Anterior cingulate cortex (tissue), 58 donors: ENCODE results near the gene CPSF6.
"Not testable (repeated sequence)": the region's sequence is repeated elsewhere in the genome, so short reads cannot be mapped to it uniquely, and the experiment has no call there.

Experiments used
- DNase-seq, 58 donors: peaks; one replicate each; lab custom pipeline; 2025; lab: John Stamatoyannopoulos, UW

CPSF6 gene

GRCh38 chr12:69254862-69255261, 15.5 kb downstream of the CPSF6 start:
- no peak for DNase-seq

DNA sequence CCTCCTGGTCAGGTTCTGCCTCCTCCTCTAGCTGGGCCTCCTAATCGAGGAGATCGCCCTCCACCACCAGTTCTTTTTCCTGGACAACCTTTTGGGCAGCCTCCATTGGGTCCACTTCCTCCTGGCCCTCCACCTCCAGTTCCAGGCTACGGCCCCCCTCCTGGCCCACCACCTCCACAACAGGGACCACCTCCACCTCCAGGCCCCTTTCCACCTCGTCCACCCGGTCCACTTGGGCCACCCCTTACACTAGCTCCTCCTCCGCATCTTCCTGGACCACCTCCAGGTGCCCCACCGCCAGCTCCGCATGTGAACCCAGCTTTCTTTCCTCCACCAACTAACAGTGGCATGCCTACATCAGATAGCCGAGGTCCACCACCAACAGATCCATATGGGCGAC, 19.3 kb downstream of the CPSF6 start:
- no peak for DNase-seq

- DNase-seq = no peak
Observed at GRCh38 chr12:69262264-69262974, 23.1 kb downstream of the CPSF6 start.

DNA sequence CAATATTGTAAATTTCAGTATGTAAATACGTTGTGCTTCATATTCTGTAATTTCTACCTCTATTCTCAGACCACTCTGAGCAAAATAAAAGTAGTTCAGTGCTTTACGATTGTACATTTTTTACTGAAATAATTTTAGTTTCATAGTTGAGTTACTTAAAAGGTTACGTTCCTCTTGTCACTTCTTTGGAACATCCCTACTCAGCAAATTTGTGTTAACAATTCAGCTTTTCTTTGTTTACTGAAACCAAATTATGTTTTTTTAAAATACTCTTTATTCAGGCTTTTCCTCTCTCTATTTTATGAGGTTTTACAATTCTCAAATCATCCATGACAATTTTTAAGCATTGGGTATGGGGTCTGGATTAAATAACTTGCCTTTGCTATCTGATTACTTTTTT, 25.8 kb downstream of the CPSF6 start:
- DNase-seq = no peak

DNA sequence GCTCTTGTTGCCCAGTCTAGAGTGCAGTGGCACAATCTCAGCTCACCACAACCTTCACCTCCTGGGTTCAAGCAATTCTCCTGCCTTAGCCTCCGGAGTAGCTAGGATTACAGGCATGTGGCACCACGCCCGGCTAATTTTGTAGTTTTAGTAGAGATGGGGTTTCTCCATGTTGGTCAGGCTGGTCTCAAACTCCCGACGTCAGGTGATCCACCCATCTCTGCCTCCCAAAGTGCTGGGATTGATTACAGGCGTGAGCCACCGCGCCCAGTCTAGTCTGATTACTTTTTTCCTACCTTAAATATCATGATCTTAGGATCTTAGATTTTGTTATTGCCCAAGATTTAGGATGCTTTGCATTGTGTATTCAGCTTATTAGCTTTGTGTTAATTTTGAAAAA, 26.3 kb downstream of the CPSF6 start:
- DNase-seq = not testable (repeated sequence)

GRCh38 chr12:69266036-69266635, 26.8 kb downstream of the CPSF6 start:
- DNase-seq = no peak

- DNase-seq = no peak
Observed at GRCh38 chr12:69269736-69270135, 30.4 kb downstream of the CPSF6 start.

GRCh38 chr12:69272511-69272910, 33.1 kb downstream of the CPSF6 start:
- no peak for DNase-seq

GRCh38 chr12:69274861-69275260, 35.5 kb downstream of the CPSF6 start:
- no peak for DNase-seq

- DNase-seq = no peak
Observed at GRCh38 chr12:69275471-69275891, 36.1 kb downstream of the CPSF6 start.

DNA sequence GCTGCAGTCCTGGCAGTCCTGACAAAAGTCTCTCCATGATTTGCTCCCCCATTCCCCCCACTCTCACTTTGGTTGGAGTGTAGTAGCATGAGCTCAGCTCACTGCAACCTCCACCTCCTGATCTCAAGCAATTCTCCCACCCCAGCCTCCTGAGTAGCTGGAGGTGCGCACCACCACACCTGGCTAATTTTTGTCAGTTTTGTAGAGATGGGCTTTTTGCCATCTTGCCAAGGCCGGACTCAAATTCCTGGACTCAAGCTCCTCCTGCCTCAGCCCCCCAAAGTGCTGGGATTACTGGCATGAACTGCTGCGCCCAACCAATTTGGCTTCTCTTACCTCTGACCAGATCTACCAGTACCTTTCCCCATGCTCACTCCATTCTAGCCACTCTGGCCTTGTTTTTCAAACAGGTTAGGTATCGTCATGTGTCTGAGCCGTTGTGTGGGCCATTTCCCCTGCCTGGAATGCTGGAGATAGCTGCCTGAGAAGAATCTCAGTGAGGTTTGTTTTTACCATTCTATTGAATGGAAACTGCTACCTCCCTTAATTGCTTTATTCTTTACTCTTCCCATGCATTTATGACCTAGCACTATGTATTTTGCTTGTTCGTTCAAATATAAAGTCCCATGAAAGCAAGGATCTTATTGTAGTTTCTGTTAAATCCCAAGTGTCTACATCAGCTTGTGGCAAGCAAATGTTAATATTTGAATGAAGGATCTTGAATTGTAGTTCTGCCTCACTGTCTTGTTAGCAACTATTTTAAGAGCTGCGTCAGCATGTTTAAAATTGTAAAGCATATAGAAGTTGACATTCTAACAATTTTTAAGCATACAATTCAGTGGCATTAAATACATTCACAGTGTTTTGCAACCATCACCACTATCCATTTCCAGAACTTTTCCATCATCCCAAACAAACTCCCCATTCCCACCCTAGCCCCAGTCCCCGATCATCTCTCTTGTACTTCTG, 39.7 kb downstream of the CPSF6 start:
- no peak for DNase-seq

DNA sequence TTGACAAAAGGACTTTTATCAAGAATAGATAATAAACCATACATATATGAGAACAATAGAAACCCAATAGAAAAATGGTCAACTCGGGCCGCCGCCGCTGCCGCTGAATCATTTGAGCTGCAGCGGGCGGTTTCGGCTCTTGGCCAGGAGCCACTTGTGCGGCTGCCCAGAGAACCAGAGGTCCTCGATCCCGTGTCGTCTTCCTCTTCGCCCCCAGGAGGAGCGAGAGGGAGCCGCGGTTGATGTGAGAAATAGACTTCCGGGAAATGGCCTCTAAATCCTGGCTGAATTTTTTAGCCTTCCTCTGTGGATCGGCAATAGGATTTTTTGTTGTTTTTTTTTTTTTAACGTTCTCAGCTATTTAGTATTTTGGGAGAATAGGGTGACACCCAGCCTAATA, 44.8 kb downstream of the CPSF6 start:
- DNase-seq = peak in 45 of 58 donors; percentile 2 to 82 (median 30)

DNA sequence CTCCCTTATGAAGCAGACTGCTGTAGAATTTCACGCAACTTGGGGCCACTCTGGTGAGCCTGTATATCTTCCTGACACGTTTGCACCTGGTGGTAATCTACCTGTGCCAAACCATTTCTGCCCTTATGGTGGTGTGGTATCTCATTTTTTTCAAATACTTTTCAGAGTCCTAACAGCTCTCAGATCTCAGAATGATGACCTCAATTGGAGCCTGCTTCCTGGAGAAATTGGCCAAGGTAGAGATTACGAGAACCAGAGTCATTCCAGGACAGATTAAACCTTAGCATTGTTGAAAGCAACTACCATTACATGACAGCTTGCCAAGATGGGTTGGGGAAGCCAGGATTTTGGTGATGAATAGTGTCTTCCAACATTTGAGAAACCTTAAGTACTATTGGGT, 48.2 kb downstream of the CPSF6 start:
- no peak for DNase-seq

DNA sequence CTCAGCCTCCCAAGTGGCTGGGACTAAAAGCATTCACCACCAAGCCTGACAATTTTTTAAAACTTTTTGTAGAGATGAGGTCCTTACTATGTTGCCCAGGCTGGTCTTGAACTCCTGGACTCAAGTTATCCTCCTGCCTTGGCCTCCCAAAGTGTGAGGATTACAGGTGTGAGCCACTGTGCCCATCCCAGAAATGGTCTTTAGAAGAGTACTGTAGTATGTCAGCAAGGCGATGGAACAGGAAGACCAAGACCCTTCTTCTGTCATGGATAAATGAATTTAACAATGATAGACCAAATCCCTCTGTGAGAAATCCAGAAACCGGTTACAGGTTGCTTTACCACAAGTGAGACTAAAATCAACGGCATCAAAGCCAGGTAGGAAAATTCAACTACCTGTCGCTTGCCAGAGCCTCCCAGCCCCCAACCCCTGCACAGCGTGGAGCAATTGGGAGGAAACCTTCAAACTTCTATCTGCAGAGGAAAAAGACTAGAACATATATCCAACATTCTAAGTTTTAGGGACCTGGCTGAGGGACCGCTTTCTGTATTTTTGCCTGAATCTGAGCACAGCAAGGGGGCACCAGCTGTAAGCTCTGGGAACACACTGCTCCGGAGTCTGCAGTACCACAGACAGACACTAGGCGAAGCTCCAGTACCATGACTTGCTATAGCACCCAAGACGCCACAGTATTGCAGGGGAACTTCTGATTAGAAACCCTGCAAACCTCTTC, 51.3 kb downstream of the CPSF6 start:
- peak in 44 of 58 donors; percentile 5 to 70 (median 47) for DNase-seq

GRCh38 chr12:69291278-69291593, 51.9 kb downstream of the CPSF6 start:
- DNase-seq = no peak

GRCh38 chr12:69298133-69298532, 58.8 kb downstream of the CPSF6 start:
- no peak for DNase-seq

- DNase-seq = no peak
Observed at GRCh38 chr12:69298947-69299346, 59.6 kb downstream of the CPSF6 start.

DNA sequence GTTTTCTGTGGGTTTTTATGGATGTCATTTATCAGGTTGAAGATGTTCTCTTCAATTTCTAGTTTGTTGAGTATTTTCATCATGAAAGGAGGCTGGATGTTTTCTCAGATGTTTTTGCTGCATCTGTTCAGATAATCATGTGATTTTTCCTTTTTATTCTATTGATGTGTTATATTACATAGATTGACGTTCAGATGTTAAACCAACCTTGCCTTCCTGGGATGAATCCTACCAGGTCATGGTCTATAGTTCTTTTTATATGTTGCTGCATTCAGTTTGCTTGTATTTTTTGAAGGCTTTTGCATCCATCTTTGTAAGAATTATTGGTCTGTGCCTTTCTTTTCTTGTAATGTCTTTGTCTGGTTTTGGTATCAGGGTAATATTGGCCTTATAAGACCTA, 64.9 kb downstream of the CPSF6 start:
- no peak for DNase-seq

GRCh38 chr12:69309461-69309860, 70.1 kb downstream of the CPSF6 start:
- no peak for DNase-seq

- no peak for DNase-seq
Observed at GRCh38 chr12:69313209-69313608, 73.8 kb downstream of the CPSF6 start.

- DNase-seq = not testable (repeated sequence)
Observed at GRCh38 chr12:69316784-69317183, 77.4 kb downstream of the CPSF6 start.
